HFFc6 (cell line): ENCODE results near the gene ZNF112. TPM values are rescaled to one million over a fixed set of nuclear protein-coding genes. Genes with fewer than 3 reads are reported as not detected.

ENCODE experiments used
- DNase-seq: peaks from one replicate; pipeline ENCODE4 v3.0.0-alpha.2; 2018
- H3K27ac Mint-ChIP-seq: 2 replicates; pipeline ENCODE4 v1.8.0; 2020; ENCODE audit warnings: mild to moderate bottlenecking, mixed read lengths
- H3K27me3 Mint-ChIP-seq: 2 replicates; pipeline ENCODE4 v1.8.0; 2021; ENCODE audit warnings: mild to moderate bottlenecking, moderate library complexity, mixed read lengths; ENCODE audit not compliant: insufficient read depth
- H3K36me3 Mint-ChIP-seq: 2 replicates; pipeline ENCODE4 v1.8.0; 2021; ENCODE audit warnings: low read depth, mixed read lengths
- H3K4me1 Mint-ChIP-seq: 2 replicates; pipeline ENCODE4 v1.8.0; 2020; ENCODE audit warnings: low read depth, mixed read lengths
- H3K4me3 Mint-ChIP-seq: 2 replicates; pipeline ENCODE4 v1.8.0; 2020; ENCODE audit warnings: mild to moderate bottlenecking, moderate library complexity, mixed read lengths
- H3K9me3 Mint-ChIP-seq: 2 replicates; pipeline ENCODE4 v1.8.0; 2020; ENCODE audit warnings: mild to moderate bottlenecking, mixed read lengths
- total RNA-seq, 6 experiments: library from RNA; stranded (reverse); fragmentation: NEBNext Ultra II Directional; extraction: Animal tissue kit (Norgen Biotek cat#: 25700); gene quantifications; 2 replicates in 1 of 6; 3 replicates in 5 of 6; pipeline ENCODE4 v1.2.3, GENCODE V29; 2021
- TF ChIP-seq, protein P1 (sequence below): fragments of 200-600 bp; sonication (generic); IDR thresholded peaks from 2 replicates; pipeline ENCODE4 v1.5.0; 2021; ENCODE audit warnings: antibody characterized with exemption, mild to moderate bottlenecking

The ZNF112 gene
- total RNA-seq, 6 experiments from 2014 or later, result 2.4 to 4.5 (median 3.1) TPM

DNA sequence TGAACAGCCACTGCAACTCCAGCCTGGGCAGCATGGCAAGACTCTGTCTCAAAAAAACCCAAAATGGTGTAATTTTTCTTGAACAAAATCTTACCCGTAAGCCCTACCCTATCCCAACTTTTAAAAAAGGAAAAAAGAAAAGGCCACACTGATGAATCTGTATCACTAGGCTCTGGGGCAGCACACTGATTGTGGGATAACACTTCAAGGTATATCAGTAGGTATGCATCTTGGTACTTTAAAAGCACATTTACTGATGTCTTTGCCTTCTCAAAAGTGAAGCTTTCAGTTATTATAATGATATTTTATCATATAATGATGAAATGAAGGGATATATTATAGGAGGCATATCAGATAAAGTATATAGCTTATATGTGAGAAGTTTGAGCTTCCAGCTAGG lies 24.3 kb downstream of the ZNF112 start:
- Mint-ChIP-seq H3K9me3 (peaks cover 60% of the 10 kb centered on the region), H3K36me3 (peaks cover 97% of the 10 kb centered on the region), H3K27me3 (no peaks in the 10 kb centered on the region; the same call in 1 of the 2 replicates), H3K27ac (no peak overlapping the region), H3K4me1 (no peaks in the 10 kb centered on the region), H3K4me3 (no peak overlapping the region)
- TF ChIP-seq, protein P1, sequence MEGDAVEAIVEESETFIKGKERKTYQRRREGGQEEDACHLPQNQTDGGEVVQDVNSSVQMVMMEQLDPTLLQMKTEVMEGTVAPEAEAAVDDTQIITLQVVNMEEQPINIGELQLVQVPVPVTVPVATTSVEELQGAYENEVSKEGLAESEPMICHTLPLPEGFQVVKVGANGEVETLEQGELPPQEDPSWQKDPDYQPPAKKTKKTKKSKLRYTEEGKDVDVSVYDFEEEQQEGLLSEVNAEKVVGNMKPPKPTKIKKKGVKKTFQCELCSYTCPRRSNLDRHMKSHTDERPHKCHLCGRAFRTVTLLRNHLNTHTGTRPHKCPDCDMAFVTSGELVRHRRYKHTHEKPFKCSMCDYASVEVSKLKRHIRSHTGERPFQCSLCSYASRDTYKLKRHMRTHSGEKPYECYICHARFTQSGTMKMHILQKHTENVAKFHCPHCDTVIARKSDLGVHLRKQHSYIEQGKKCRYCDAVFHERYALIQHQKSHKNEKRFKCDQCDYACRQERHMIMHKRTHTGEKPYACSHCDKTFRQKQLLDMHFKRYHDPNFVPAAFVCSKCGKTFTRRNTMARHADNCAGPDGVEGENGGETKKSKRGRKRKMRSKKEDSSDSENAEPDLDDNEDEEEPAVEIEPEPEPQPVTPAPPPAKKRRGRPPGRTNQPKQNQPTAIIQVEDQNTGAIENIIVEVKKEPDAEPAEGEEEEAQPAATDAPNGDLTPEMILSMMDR, result no peak
- no peak for DNase-seq

DNA sequence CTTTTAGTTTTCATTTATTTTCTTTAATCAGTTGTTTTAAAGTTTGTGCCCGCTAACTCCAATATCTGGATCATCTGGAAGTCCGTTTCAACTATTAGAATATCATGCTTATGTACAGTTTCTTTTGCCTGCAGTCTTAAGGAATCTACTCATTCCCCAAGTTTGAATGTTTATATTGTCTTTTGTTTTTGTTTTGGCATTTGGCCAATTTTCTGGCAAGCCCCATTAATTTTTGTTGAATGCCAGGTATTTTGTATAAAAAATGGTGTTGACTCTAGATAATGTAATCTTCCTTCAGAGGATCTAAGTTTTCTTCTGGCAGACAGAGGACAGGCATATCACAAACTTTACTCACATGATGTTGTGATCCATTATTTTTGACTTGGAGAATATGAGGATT lies 40.6 kb downstream of the ZNF112 start:
- Mint-ChIP-seq H3K4me1 (no peaks in the 10 kb centered on the region), H3K36me3 (peaks cover 24% of the 10 kb centered on the region), H3K27me3 (0 out of 2 replicates have a peak, but pooled peaks cover 1% of the 10 kb centered on the region), H3K9me3 (peaks cover 39% of the 10 kb centered on the region), H3K27ac (no peak overlapping the region), H3K4me3 (no peak overlapping the region)
- no peak for DNase-seq
- TF ChIP-seq, protein P1, result no peak

DNA sequence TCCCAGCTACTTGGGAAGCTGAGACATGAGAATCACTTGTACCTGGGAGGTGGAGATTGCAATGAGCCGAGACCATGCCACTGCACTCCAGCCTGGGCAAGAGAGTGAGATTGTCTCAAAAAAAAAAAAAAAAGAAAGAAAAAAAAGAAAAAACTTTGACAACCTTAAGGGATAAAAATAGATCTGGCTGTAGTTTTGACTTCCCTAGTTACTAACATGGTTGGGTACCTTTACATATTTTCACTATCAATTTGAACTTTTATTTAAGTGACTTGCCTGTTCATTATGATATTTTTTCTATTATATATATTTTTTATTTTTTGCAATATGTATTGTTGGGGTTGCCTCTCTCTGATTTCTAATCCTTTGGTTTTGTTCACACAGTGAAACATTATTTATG lies 43.2 kb downstream of the ZNF112 start:
- Mint-ChIP-seq H3K4me1 (peaks cover 4% of the 10 kb centered on the region), H3K27ac (no peak overlapping the region), H3K4me3 (no peak overlapping the region), H3K9me3 (peaks cover 17% of the 10 kb centered on the region), H3K27me3 (0 out of 2 replicates have a peak, but pooled peaks cover 1% of the 10 kb centered on the region), H3K36me3 (peaks cover 5% of the 10 kb centered on the region; the same call in 1 of the 2 replicates)
- no peak for DNase-seq
- TF ChIP-seq, protein P1, result no peak

DNA sequence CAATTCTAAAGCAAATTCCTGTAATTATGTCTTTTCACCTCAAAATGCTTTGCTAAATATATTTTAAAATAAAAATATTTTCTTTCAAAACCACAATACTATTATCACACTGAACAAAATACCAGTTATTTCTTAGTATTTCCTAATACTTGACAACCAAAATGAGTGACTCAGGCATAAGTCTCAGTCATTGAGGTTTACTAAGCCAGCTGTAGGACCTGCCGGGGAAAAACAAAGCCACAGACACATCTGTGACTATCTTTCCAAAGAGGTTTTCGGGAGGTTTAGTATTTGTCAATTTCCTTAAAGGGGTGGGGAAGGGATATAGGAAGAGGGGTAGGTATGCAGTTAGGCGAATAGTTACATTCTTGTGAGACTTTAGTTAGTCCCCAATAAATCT lies 48.5 kb downstream of the ZNF112 start:
- Mint-ChIP-seq H3K27ac (no peak overlapping the region), H3K36me3 (no peaks in the 10 kb centered on the region), H3K4me1 (peaks cover 24% of the 10 kb centered on the region), H3K27me3 (peaks cover 1% of the 10 kb centered on the region; the same call in 1 of the 2 replicates), H3K9me3 (0 out of 2 replicates have a peak, but pooled peaks cover 4% of the 10 kb centered on the region), H3K4me3 (no peak overlapping the region)
- DNase-seq, result no peak
- TF ChIP-seq, protein P1, result no peak

DNA sequence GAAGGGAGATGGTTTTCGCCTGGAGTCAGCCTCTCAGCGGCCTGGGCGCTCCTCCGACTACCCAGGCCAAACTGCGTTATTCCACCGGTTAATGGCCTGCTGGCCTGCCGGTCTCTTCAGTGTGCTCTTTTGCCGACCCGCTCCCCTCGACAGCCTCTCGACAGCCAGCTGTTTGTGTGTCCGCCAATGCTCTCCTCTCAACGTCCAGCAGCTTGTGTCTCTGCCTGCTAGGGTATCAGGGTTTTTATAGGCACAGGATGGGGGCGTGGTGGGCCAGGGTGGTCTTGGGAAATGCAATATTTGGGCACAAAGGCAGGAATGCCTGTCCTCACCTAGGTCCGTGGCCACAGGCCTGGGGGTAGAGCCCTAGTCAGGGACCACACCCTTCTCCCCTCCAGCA lies 50.2 kb downstream of the ZNF112 start:
- Mint-ChIP-seq H3K4me1 (peaks cover 24% of the 10 kb centered on the region), H3K27me3 (peaks cover 1% of the 10 kb centered on the region), H3K4me3 (no peak overlapping the region), H3K9me3 (0 out of 2 replicates have a peak, but pooled peaks cover 4% of the 10 kb centered on the region), H3K27ac (no peak overlapping the region), H3K36me3 (no peaks in the 10 kb centered on the region)
- DNase-seq, result no peak
- TF ChIP-seq, protein P1, result no peak

DNA sequence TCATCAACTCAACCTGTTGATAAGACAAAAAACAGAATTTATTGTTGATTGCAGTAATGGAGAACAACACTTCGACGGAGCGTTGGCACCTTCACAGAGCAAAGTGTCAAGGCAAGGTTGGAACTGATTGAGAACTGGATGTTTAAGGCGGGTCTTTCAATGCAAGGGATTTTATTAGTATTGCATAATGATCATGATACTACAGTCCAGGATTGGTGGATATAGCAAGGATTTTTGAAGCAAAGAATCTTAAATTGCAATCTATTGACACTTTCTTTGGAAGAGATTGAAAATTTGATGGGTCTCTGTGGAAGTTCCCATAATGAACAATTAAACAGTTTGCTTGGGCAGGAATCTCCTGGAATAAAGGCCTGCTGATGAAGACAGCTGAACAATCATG lies 51.0 kb downstream of the ZNF112 start:
- Mint-ChIP-seq H3K27ac (no peak overlapping the region), H3K27me3 (peaks cover 1% of the 10 kb centered on the region), H3K36me3 (no peaks in the 10 kb centered on the region; the same call in 1 of the 2 replicates), H3K9me3 (0 out of 2 replicates have a peak, but pooled peaks cover 4% of the 10 kb centered on the region), H3K4me1 (peaks cover 24% of the 10 kb centered on the region), H3K4me3 (peak overlapping the region; percentile 95; the same call in 1 of the 2 replicates)
- DNase-seq, result no peak
- TF ChIP-seq, protein P1, result no peak
